NCI-H146 (cell line): ENCODE data around the gene PXN.
"Not testable (repeated sequence)": the region's sequence is repeated elsewhere in the genome, so short reads cannot be mapped to it uniquely, and the experiment has no call there.

Source experiments
- DNase-seq: peaks from one replicate; lab custom pipeline; 2025; lab: John Stamatoyannopoulos, UW

The PXN gene

DNA sequence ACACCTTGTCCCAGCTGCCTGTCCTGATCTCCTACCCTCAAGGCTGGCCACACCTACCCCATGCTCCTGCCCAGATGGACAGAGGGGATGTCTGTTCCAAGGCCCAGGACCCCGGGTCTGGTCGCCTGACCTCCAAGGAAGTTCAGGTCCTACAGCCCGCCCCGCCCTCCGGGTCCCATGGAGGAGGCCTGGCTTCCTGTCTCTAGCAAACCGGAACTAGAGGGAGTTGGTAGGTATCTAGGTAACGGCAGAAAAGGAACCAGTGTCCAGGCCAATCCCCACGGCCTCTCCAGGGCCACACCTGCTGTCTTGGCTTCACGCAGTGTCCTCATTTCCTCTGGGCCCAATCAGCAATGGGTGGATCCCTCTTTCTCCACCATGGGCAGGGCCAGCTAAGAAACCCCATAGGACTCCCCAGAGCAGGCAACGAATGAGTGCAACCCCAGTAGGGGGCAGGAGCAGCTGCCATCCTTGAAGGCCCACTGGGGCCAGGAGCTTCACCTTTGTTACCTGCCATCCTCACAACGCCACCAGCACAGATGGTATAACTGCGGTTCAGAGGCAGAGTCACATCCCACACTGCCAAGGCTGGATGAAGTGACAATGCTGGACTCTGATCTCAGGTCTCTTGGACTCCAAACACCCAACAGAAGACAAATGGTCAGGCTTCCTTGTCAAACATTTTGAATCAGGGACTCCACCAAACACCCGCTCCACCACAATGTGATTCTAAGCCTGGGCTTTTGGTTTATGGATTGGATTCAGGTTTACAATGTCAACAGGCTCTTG is 39.5 kb downstream of the PXN start:
- DNase-seq, result peak; percentile 95

DNA sequence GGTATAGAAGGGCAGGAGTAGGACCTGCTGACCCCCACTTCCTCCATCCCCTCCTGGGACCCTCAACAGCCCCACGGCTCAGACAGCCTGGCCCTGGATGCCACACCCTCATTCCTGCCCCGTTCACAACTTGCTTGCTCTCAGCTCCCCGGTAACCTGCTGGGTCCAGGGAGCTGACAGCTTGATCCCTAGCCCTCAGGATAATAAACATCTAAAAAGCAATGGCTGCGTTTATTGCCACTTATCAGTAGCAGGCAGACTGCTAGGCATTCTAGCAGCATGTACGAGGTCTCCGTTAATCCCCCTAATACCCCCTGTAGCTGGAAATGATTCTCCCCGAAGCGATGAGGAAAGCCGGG is 40.4 kb downstream of the PXN start:
- DNase-seq, result no peak

DNA sequence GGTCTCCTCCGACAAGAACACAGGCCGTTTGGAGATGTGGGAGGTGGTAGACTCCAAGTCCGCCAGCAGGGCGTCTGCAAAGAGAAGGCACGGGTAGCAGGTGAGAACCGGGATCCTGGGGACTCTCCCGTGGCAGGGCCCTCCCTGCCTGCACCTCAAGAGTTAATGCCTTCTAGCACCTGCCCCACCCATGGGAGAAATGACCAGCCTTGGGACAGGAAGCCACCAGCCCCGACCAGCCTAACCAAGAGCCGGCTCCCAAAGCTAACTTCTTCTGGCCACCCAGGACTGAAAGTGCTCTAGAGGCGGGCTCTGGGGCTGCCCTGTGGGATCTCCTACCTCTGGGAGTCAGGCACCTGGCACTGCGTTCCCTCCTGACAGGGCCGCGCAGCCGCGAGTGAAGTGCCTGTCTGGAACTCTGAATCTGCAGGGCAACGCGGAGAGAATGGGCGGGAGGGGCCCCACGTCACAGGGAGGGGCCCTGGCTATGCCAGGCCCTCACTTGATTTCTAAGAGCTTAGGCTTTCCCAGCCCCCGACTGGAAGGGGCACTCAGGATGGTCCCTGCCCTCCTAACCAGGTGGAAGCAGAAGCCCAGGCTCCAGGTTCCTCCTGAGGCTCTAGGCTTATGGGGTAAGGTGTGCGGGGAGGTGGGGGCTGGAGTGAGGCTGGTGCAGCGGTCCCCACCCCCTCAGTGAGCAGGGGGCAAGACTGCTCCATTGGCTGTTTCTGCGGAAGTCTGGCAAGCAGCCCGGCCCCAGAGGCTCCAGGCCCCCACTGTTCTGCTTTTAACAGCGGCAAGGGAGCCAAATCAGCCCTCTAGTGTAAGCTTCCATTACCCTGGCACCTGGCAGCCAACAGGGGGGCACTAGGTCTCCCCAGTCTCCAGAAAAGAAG is 41.0 kb downstream of the PXN start:
- DNase-seq, result no peak

DNA sequence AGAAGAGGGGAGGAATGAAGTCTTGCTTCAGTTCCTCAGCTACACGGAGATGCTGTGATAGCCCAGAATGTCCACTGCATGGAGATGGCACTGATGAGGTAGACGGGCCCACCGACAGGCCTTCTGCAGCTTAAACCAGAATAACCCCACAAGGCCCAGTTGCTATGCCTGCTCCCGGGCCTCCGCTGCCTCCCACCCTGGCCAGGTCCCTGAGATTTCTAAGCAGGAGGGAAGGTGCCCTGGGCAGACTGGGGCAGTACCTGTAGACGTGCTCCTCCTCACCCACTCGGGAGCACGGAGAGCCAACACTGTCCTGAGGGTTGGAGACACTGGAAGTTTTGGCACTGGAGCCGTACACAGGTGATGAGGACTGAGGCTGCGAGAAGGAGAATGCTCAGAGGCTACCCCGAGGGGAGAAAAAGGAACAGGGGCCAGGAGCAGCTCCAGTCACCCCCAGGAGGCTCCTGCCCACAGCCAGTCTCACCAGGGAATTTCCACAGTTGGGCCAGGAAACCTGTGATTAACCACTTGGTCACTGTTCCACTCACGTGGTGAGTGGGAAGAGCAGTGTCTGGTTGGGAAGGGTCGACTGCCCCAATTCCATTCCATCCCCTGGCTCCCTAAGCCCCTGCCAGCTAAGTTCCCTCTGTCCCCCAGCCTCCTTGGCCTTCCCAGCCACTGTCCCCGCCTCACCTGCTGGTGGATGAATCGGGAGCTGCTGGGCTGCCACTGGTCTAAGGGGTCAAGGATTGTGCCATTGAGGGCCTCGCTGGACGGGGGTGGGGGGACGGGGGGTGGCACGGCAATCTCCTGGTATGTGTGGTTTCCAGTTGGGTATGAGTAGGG is 41.8 kb downstream of the PXN start:
- no peak for DNase-seq

DNA sequence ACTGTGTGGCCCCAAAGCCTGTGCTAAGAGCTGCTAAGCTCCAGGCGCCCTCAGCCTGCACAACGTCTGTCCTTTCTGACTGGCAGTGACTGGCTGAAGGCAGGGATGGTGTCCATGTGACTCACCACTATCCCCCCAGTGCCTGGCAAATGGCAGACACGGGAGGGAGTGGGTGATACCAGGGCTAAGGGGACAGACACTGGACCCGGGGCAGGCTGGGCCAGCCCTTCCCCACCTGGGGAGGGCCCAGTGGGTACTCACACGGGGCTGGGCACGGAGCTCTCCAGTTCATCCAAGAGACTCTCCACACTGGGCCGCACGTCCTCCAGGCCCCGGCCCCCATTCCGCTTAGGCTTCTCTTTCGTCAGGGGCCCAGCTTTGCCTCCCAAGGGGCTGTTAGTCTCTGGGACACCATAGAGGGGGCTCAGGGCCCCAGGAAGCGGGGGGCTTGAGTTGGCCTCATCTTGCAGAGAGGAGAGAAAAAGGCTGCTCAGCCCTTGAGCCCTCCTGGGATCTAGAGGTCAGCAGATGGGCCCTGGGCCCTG is 43.2 kb downstream of the PXN start:
- DNase-seq, result no peak

DNA sequence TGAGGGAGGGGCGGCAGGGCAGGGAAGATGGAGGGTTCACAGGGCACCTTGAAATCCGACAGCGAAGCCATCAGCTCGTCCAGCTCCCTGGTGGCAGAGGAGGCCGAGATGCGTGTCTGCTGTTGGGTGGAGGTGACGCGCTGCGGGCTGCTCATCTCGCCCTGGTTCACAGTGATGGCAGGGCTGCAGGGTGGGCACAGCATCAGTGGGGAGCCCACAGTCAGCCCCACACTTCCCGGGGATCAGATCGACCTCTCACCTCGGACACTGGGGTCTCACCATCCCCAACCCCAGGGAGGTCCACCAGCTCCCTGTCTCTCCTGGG is 44.0 kb downstream of the PXN start:
- no peak for DNase-seq

DNA sequence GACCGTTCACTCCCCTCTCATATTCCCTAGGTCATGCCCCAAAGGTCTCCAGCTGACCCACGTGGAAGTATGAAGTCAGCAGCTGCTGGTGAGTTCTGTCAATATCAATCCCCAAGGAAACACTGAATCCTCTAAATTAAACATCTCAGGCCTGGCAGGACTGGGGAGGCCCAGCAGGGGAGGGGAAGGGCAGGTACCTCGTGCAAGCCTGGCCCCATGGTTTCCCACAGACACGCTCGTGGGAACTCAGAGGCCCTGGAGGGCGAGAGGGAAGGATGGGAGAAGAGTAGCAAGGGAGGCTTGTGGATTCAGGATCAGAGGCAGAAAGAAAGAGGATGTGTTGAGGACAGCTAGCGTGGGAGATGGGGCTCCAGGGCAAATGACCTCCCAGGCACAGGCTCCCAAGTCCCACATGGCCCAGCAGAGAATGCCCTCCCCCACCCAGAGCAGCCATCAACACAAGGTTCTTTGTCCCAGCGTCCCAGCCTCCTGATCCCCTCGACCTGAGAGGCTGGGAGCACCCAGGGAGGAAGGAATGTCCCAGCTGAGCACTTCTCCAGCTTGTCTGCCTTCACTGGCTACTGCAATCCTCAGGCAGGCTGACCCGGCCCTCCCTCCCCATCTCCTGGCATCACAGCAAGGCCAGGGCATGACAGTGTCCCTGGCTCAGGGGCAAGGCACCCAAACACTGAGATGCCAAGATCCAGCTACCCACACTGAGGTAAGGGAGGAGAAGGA is 44.5 kb downstream of the PXN start:
- no peak for DNase-seq

DNA sequence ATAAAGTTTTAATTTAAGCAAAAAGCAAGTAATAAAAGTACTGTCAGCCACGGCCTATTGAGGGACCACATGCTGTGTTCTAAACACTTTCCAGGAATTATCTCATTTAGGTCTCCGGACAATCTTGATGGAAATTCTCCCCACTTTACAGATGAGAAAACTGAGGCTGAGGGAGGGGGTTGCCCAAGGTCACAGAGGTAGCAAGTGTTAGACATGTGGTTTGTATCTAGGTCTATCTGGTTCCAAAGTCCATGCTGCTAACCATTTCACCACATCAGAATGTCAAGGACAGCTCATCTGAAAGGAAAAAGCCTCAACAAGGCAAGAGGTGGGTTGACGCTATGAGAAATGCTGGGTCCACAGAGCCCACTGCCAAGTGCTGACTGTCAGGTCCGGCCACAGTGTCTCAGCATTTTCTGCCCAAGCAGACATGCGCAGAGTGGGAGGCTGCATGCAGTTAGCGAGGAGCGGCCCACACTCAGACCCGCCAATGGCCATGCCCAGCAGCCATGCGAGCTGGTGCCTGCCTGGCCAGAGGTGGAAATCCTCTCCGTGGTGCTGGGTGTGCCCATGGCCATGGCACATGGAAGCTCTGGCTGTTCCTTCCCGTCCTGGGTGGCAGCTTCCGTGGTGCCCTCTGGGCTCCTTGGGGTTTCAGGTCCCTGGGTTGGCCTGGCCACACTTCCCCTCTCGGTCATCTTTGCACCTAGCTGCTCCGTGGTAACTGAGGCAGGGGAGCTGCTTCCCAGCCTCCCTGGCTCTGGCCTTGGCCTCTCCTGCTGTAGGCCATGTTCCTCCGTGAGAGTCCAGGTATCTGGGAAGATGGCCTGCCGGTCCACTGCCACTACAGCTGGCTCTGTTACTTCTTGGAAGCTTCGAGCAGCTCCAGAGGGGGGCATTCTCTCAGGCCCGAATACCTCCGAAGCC is 46.6 kb downstream of the PXN start:
- DNase-seq, result no peak

DNA sequence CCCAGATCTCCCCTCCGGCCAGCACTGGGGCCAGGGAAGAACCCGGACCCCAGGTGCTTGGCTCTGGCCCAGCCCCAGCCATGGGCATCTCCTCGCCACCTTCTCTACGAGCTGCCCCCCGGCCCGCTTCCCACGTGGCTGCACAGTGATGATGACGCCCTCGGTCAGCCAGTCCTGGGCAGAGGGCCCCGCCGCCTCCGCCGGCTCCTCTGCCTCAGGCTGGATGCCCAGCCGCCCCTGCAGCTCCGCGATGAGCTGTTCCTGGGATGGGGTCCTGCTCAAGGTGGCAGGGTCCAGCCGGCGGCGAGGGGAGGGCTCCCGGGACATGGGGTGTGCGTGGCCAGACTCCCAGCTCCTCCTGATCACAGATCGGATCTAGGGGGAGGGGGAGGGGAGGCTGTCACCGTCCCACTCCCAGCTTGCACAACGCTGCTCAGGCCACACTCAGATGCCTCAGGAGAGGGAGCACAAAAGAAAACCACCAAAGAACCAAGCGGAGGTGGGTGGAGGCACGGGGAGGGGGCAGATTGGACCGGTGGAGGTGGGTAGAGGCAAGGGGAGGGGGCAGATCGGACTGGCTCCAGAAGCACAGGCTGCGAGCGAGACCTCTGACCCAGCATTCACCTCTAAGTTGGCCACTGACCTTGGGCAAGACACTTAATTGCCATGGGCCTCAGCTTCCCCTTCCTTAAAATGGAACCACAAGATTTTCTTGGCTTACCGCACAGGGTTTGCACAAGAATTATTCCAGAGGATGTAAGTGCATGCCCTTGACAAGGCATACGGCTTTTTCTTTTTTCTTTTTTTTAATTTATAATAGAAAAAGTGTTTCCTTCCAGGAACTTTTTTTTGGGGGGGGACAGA is 48.6 kb downstream of the PXN start:
- no peak for DNase-seq

DNA sequence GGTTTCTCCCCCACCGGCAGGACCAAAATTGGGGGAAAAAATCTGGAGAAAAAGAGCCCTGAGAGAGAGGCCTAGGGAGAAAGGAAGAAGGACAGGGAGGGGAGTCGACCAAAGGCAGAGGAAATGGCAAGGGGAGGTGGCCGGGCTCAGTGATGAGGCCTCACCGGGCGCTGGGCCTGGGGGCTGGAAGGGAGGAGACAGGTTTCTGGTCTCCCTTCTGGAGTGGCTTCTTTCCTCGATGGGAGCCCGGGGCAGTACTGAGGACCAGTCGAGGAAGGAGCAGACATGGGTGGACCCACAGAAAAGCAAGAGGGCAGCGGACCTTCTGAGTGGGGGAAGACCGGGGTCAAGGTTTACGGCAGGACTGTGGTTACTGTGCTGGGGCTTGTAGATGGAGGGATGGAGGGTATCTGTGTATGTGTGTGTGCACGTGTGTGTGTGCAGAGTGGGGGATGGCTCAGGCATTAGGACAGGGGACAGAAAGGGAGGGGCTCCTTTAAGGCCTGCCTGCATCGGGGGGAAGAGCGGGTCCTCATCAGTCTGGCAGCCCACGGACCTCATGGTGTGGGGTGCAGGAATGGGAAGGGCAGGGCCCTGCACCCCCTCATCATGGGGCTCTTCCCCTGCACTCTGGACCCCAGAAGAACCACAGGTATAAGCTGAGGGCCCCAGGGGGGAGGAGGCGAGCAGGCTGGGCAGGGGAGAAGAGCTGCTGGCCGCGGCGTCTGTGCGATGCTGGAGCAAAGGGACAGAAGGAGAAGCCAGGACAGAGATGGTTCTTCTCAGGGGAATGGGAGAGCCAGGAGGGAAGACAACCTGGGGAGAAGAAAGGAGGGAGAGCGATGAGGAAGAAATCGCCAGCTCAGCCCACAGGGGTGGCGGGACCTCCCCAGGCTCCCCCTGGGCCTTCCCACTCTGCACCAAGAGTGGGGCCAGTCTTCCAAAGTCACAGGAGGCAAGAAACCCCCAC is 49.5 kb downstream of the PXN start:
- DNase-seq, result no peak

DNA sequence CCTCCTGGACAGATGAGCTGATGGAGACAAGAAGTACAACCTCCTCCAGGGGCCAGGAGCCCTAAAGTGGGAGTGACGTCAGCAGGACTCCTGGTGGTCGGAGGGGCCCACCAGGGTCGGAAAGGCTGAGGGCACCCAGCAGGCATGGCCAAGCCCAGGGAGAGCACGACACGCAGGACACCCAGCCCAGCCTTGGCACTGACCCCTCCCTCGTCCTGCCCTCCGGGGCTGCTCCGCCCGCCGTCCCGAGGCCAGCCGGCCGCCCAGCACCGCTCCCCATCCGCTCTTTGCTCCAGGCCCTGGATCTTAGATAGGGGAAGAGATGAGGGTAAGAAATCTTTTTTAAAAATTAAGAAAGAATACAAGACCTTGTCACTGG is 50.2 kb downstream of the PXN start:
- no peak for DNase-seq

DNA sequence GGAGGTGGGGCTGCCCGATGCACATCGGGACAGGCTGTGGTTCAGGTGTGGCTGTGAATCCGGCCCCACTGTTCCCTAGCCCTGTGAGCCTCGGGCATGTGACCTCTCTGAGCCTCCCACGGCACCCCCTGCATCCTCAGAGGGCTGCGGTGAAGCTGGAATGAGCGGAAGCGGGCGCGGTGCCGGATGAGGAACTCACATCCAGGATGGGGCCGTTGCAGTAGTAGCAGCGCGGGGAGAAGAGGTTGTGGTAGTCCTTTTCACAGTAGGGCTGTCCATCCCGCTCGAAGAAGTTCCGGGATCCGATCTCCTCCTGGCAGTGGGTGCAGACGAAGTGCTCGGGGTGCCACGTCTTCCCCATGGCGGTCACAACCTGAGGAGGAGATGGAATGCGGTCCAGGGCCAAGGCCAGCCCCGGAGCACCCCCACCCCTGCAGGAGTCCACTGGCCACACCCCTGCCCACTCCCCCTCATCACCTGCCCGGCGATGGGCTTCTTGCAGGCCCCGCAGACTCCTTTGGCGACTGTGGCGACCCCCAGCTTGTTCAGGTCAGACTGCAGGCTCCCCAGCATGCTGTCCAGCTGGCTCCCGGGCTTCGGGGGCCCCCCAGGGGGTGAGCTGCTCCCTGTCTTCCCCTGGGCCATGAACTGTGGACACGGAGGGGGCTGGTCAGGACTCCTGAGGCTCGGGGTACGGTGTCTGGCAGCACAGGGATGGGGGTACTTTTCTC is 50.7 kb downstream of the PXN start:
- no peak for DNase-seq

DNA sequence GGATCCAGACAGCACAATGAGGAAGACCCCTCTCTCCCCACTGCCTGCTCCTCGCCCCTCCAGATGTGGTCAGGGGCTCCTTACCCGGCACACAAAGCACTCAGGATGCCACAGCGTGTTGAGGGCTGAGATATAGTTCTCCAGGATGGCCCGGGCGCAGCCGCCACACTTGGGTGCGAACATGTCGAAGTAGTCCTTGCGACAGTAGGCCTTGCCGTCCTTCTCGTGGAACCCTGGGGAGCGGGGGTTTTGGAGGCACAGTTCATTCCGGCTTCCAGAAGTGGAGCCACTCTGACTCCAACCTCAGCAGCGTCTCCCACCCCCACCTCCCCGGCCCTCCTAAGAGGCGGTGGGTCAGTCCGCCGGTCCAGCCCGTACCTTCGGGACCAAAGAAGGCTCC is 51.8 kb downstream of the PXN start:
- no peak for DNase-seq

DNA sequence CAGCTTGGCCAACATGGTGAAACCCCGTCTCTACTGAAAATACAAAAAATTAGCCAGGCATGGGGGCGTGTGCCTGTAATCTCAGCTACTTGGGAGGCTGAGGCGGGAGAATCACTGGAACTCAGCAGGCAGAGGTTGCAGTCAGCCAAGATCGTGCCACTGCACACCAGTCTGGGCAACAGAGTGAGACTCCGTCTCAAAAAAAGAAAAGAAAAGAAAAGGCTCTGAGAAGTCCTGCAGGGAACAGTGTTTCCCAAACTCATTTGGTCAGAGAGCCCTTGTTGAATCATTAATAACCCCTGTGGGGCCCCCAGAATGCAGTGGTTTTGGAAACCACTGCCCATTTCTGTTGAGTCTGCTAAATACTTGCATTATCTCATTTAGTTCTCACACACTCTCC is 52.3 kb downstream of the PXN start:
- DNase-seq, result not testable (repeated sequence)

DNA sequence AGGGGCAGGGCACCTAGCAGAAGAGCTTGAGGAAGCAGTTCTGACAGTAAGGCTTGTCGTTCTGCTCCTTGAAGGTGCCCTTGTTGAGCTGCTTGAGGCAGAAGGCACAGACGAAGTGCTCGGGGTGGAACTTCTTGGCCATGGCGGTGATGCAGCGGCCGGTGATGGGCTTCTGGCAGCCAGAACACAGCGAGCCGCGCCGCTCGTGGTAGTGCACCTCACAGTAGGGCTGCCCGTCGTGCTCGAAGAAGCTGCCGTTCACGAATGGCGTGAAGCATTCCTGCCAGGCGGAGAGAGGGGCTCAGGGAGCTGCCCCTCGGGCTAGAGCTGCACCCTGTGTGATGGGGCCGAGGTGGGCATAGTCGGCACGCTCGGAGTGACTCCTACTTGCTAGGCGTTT is 53.2 kb downstream of the PXN start:
- no peak for DNase-seq

DNA sequence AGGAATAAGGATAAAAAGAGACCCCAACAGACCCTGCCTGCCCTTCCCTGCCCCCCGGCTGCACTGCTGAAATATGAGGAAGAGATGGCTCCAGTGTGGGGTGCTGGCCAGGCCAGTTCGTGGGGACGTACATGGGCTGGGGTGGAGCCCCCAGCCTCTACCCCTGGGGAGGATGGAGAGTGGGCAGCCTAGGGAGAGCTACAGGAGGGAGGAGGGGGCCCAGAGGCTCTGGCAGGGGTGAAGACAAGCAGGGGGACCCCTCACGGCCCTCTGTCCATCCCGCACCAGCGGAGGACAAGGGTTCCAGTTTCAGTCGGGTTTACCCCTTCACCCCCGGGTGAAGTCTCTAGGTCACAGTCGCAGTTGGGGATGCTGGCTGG is 53.6 kb downstream of the PXN start:
- no peak for DNase-seq

DNA sequence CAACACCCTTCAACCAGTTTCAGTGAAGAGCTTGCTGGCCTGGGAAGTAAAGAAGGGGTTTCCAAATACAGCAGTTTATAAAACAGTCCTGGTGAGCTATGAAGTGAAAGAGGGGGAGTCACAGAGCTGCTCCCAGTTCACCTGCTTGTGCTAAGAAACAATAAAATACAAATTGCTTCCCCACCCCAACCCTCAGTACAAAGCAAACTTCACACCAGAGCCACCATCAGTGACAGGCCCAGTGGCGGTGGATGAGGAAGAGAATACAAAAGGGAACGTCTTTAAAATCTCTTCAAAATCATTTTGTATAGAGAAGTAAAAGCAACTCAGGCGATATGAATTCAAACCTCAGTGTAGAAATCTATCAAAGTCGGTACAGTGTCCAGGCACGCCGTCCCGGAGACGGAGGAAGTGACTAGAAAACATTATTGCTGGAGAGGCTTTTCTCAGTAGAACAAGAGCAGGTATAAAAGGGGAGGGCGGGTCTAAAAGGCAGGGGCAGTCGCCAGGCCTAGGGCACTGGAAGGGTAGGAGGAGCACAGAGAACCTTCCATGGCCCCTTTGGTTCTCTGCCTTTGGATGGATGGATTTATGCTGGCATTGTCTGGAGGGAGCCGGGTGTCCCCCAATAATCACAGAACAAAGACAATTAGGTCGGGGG is 54.2 kb downstream of the PXN start:
- DNase-seq, result no peak
